ENCODE measurements around the gene OPN4. TPM values are rescaled to one million over a fixed set of nuclear protein-coding genes. Genes with fewer than 3 reads are reported as not detected.

Gene OPN4
- total RNA-seq, 4 donors from 2014 or later = 0.59 TPM; not detected in 3

GRCh38 chr10:86671419-86671818, 17.1 kb downstream of the OPN4 start:
- TF ChIP-seq EP300 (IDR thresholded peaks at IDR 0.05) = no peak
- no peak for TF ChIP-seq CTCF (IDR thresholded peaks at IDR 0.05)
- no peak for TF ChIP-seq POLR2A (IDR thresholded peaks at IDR 0.05)
- 60 to 69% methylated on average over 3 of the region's 3 CpGs for WGBS, 2 donors
- Histone ChIP-seq H3K27ac (peak overlapping the region in 2 of 4 donors; percentile 28 to 63), H3K4me1 (peaks cover 0 to 29% (median 0%) of the 10 kb centered on the region in 4 donors), H3K9me3 (no peaks in the 10 kb centered on the region), H3K27me3 (no peaks in the 10 kb centered on the region), H3K4me3 (peak overlapping the region in 1 of 4 donors; percentile 33), H3K36me3 (no peaks in the 10 kb centered on the region)
- DNase-seq (ENCODE audit: low spot score in 2 of 2) = no peak

- 54 to 57% methylated on average over 12 of the region's 12 CpGs for WGBS, 2 donors
- Histone ChIP-seq H3K36me3 (no peaks in the 10 kb centered on the region), H3K27ac (peak overlapping the region in 2 of 4 donors; percentile 8 to 63), H3K4me3 (no peak overlapping the region), H3K9me3 (no peaks in the 10 kb centered on the region), H3K27me3 (no peaks in the 10 kb centered on the region), H3K4me1 (peaks cover 0 to 29% (median 0%) of the 10 kb centered on the region in 4 donors)
- DNase-seq (ENCODE audit: low spot score in 2 of 2) = no peak
- peak; percentile 47 to 49 for TF ChIP-seq EP300 (IDR thresholded peaks at IDR 0.05)
- TF ChIP-seq POLR2A (IDR thresholded peaks at IDR 0.05) = no peak
Measured at GRCh38 chr10:86671985-86672710, 17.8 kb downstream of the OPN4 start.

DNA sequence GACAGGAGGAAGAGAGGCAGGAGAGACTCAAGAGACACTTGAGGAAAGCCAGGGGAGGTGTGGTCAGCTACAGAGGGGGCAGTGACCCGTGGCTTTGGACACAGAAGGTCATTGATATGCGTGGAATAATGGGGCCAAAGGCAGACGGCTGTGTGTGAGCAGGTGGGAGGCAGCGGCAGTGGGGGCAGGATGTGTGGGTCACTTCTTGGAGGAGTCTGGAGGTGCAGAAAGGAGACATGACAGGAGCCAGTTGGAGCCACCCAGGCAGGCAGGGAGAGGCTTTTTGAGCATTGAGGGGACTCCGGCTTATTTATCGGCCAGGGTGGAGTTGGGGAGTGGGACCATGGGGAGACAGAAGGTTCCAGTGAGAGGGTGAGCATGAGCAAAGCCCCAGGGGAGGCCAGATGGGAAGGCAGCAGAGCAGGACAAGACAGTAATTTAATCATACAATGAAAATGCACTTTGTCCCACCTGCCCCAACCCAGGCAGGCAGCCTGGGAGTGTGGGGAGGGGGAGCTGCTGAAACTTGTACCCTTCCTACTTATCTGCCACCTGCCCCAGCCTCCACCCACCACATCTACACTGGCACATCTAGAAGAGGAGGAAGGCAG, 19.0 kb downstream of the OPN4 start:
- TF ChIP-seq CTCF (IDR thresholded peaks at IDR 0.05) = no peak
- TF ChIP-seq POLR2A (IDR thresholded peaks at IDR 0.05) = no peak
- TF ChIP-seq EP300 (IDR thresholded peaks at IDR 0.05) = no peak
- no peaks in the 10 kb centered on the region for H3K36me3 ChIP-seq
- DNase-seq (ENCODE audit: low spot score in 2 of 2) = no peak
- peaks cover 0 to 29% (median 0%) of the 10 kb centered on the region in 4 donors for H3K4me1 ChIP-seq
- H3K27me3 ChIP-seq = no peaks in the 10 kb centered on the region
- 67 to 72% methylated on average over 6 of the region's 6 CpGs for WGBS, 2 donors
- H3K4me3 ChIP-seq = no peak overlapping the region
- H3K27ac ChIP-seq = peak overlapping the region in 2 of 4 donors; percentile 9 to 36
- no peaks in the 10 kb centered on the region for H3K9me3 ChIP-seq

DNA sequence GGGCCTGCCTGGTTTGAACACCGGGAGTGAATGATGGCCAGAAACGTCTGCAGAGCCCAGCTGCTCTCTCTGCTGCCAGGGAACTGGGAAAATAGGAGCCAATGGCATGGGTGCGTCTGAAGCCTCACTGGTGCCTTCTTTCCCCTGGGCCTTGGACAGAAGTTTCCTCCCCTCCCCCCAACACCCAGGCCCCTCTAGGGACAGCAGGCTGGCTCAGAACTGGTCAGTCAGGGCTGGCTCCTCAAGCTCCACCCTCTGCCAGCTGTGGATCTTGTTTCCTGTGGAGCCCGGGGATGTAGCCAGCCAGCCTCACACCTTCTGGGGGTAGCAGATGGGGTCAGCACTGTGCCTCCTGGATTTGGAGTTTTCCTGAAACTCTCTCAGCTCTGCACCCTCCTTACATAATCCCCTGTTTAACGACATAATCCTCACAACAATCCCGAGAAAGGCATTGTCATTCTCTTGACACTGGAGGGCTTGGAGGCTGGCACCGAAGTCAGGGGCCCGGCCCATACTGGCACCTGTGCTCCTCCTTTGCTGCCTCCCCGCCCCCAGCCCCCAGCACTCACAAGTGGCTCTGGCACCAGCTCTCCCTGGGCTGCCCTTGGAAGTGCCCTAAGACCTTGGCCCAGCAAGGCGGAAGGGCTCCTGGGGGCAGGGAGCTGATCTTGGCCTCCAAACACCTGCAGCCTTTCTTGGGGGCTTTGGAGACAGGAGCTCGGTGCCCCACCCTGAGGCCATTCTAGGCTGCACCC, 19.7 kb downstream of the OPN4 start:
- Histone ChIP-seq H3K4me1 (peaks cover 0 to 29% (median 0%) of the 10 kb centered on the region in 4 donors), H3K36me3 (no peaks in the 10 kb centered on the region), H3K4me3 (no peak overlapping the region), H3K27me3 (no peaks in the 10 kb centered on the region), H3K27ac (peak overlapping the region in 1 of 4 donors; percentile 9), H3K9me3 (no peaks in the 10 kb centered on the region)
- 63% methylated on average over 11 of the region's 11 CpGs for WGBS, 2 donors
- DNase-seq (ENCODE audit: low spot score in 2 of 2) = no peak
- no peak for TF ChIP-seq EP300 (IDR thresholded peaks at IDR 0.05)
- no peak for TF ChIP-seq CTCF (IDR thresholded peaks at IDR 0.05)
- no peak for TF ChIP-seq POLR2A (IDR thresholded peaks at IDR 0.05)

DNA sequence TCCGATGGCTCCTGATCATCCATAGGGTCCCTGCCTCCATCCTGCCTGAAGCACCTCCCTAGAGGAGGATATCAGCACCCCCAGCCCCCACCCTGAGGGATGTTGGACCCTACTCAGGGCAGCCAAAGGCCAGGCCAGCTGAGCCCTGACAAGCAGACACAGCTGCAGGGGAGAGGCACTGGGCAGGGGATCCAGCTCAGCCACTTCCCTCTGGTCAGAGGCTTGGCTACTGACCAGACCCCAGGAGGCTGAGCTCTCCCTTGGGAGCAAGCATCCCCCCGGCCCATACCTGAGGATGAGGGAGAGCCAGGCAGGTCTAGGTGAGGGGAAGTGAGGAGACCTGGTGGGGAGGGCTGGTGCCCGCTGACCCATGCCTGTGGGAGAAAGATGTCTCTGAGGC, 20.6 kb downstream of the OPN4 start:
- Histone ChIP-seq H3K27me3 (no peaks in the 10 kb centered on the region), H3K9me3 (no peaks in the 10 kb centered on the region), H3K4me3 (no peak overlapping the region), H3K36me3 (no peaks in the 10 kb centered on the region), H3K4me1 (peaks cover 0 to 29% (median 0%) of the 10 kb centered on the region in 4 donors), H3K27ac (no peak overlapping the region)
- WGBS, 2 donors = 82 to 90% methylated on average over 2 of the region's 3 CpGs
- no peak for DNase-seq (ENCODE audit: low spot score in 2 of 2)
- no peak for TF ChIP-seq EP300 (IDR thresholded peaks at IDR 0.05)
